GM13976 (cell line): Measurements from ENCODE around the gene ACSL1.

Experiments
- DNase-seq: peaks from one replicate; pipeline ENCODE4 v3.0.0; 2012; ENCODE audit warnings: low spot score
- CTCF ChIP-seq: IDR thresholded peaks from 2 replicates; pipeline ENCODE4 v1.5.1; 2012; ENCODE audit warnings: borderline replicate concordance, mild to moderate bottlenecking; ENCODE audit not compliant: insufficient read depth; ENCODE audit errors: extremely low read depth, missing control alignments, control extremely low read depth
- in situ Hi-C: fragments of 300-500 bp; cut with MboI; formaldehyde crosslinking; loops from one replicate; pipeline ENCODE4 v1.12.0; 2022; ENCODE audit warnings: low sequenced_read_pairs, mixed read lengths, inconsistent platforms; ENCODE audit not compliant: unreplicated experiment

Gene ACSL1

GRCh38 chr4:184810720-184811119 is 15.0 kb downstream of the ACSL1 start:
- in situ Hi-C loops = no loop called here
- TF ChIP-seq CTCF = no peak

GRCh38 chr4:184808713-184809050 is 17.1 kb downstream of the ACSL1 start:
- no peak for DNase-seq
- TF ChIP-seq CTCF = no peak
- in situ Hi-C loops = no loop called here

More at GRCh38 chr4:184810720-184811119, 15.0 kb downstream of the ACSL1 start:
- no peak for DNase-seq

- TF ChIP-seq CTCF = no peak
- in situ Hi-C loops = no loop called here
- DNase-seq = no peak
Observed at GRCh38 chr4:184807797-184808712, 17.7 kb downstream of the ACSL1 start.

GRCh38 chr4:184807256-184807655 is 18.5 kb downstream of the ACSL1 start:
- DNase-seq = no peak
- in situ Hi-C loops = no loop called here
- no peak for TF ChIP-seq CTCF

DNA sequence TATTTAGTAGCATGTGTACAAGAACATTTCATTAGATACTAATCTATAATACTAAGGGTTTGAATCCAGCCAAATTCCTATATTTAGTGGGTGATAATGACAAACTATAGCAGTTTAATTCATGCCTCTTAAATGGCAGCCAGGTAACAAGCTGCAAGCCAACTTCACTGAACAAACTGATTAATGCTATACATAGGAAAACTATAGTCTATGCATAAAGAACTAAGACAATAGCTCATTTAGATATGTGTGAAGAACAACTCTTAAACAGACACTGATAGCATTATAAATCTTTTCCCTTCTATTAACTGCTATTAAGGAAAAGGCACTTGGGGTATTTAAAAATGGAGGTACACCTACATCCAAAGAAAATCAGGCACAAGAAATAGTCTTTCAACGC is 19.1 kb downstream of the ACSL1 start:
- in situ Hi-C loops = no loop called here
- TF ChIP-seq CTCF = no peak

GRCh38 chr4:184806229-184806550 is 19.6 kb downstream of the ACSL1 start:
- DNase-seq = no peak
- no peak for TF ChIP-seq CTCF
- in situ Hi-C loops = no loop called here

More for the DNA sequence above, 19.1 kb downstream of the ACSL1 start:
- DNase-seq = no peak
